H9 (cell line): ENCODE data around the gene RAB27B. TPM values are rescaled to one million over a fixed set of nuclear protein-coding genes. Genes with fewer than 3 reads are reported as not detected.

Experiments used
- DNase-seq: peaks from one replicate; pipeline ENCODE4 v3.0.0-alpha.2; 2017
- H2AFZ ChIP-seq: one replicate; pipeline ENCODE4 v1.6.1; 2013; ENCODE audit warnings: mild to moderate bottlenecking, low read length, control low read depth, moderate library complexity
- H2AK5ac ChIP-seq: 2 replicates; pipeline ENCODE4 v1.6.1; 2013; ENCODE audit warnings: low read length, control low read depth, mixed read lengths; ENCODE audit not compliant: insufficient read length
- H2BK120ac ChIP-seq: one replicate; pipeline ENCODE4 v1.6.1; 2013; ENCODE audit warnings: low read depth, mild to moderate bottlenecking, low read length, control low read depth, inconsistent platforms; ENCODE audit not compliant: poor library complexity, severe bottlenecking
- H2BK12ac ChIP-seq: 2 replicates; pipeline ENCODE4 v1.6.1; 2013; ENCODE audit warnings: low read length, control low read depth, mixed read lengths, low read depth; ENCODE audit not compliant: insufficient read length
- H2BK15ac ChIP-seq: 2 replicates; pipeline ENCODE4 v1.6.1; 2013; ENCODE audit warnings: low read depth, low read length, control low read depth
- H2BK20ac ChIP-seq: one replicate; pipeline ENCODE4 v1.6.1; 2013; ENCODE audit warnings: low read depth, mild to moderate bottlenecking, low read length, control low read depth, inconsistent platforms; ENCODE audit not compliant: poor library complexity, severe bottlenecking
- H2BK5ac ChIP-seq: 2 replicates; pipeline ENCODE4 v1.6.1; 2013; ENCODE audit warnings: low read length, control low read depth, mixed read lengths; ENCODE audit not compliant: insufficient read length
- H3K14ac ChIP-seq: 2 replicates; pipeline ENCODE4 v1.6.1; 2013; ENCODE audit warnings: low read length, control low read depth; ENCODE audit not compliant: insufficient read depth
- H3K18ac ChIP-seq: 2 replicates; pipeline ENCODE4 v1.6.1; 2013; ENCODE audit warnings: low read depth, mild to moderate bottlenecking, mixed read lengths, low read length, control low read depth; ENCODE audit not compliant: insufficient read length
- H3K23ac ChIP-seq: 2 replicates; pipeline ENCODE4 v1.6.1; 2013; ENCODE audit warnings: low read length, control low read depth, mixed read lengths, low read depth; ENCODE audit not compliant: insufficient read length
- H3K23me2 ChIP-seq: 2 replicates; pipeline ENCODE4 v1.6.1; 2013; ENCODE audit warnings: low read depth, mild to moderate bottlenecking, mixed read lengths, low read length, control low read depth; ENCODE audit not compliant: insufficient read length, poor library complexity, severe bottlenecking
- H3K27ac ChIP-seq: 2 replicates; pipeline ENCODE4 v1.5.1; 2013; ENCODE audit warnings: low read length, control low read depth, mixed read lengths, low read depth; ENCODE audit not compliant: insufficient read length
- H3K27me3 ChIP-seq: 2 replicates; pipeline ENCODE4 v1.6.1; 2013; ENCODE audit warnings: low read length, control low read depth, inconsistent platforms; ENCODE audit not compliant: insufficient read depth
- H3K4ac ChIP-seq: 2 replicates; pipeline ENCODE4 v1.6.1; 2013; ENCODE audit warnings: low read depth, mild to moderate bottlenecking, control low read depth, inconsistent platforms, low read length, moderate library complexity
- H3K4me1 ChIP-seq: 2 replicates; pipeline ENCODE4 v1.6.1; 2013; ENCODE audit warnings: low read length, control low read depth, inconsistent platforms; ENCODE audit not compliant: insufficient read depth
- H3K4me2 ChIP-seq: 2 replicates; pipeline ENCODE4 v1.6.1; 2013; ENCODE audit warnings: low read length, control low read depth, mixed read lengths; ENCODE audit not compliant: insufficient read length, insufficient read depth
- H3K56ac ChIP-seq: 2 replicates; pipeline ENCODE4 v1.6.1; 2013; ENCODE audit warnings: low read depth, mild to moderate bottlenecking, mixed read lengths, low read length, control low read depth; ENCODE audit not compliant: insufficient read length
- H3K79me1 ChIP-seq: 2 replicates; pipeline ENCODE4 v1.6.1; 2013; ENCODE audit warnings: low read depth, mild to moderate bottlenecking, moderate library complexity, low read length, control low read depth, inconsistent platforms; ENCODE audit not compliant: insufficient read depth, poor library complexity, severe bottlenecking
- H3K79me2 ChIP-seq: 2 replicates; pipeline ENCODE4 v1.6.1; 2013; ENCODE audit warnings: low read length, control low read depth, inconsistent platforms; ENCODE audit not compliant: insufficient read depth
- H3K9ac ChIP-seq: 2 replicates; pipeline ENCODE4 v1.6.1; 2013; ENCODE audit warnings: low read length, control low read depth, mixed read lengths; ENCODE audit not compliant: insufficient read length; ENCODE audit errors: extremely low read depth
- H3K9me3 ChIP-seq: one replicate; pipeline ENCODE4 v1.6.1; 2013; ENCODE audit warnings: low read depth, low read length, inconsistent platforms; ENCODE audit not compliant: control insufficient read depth
- H3T11ph ChIP-seq: one replicate; pipeline ENCODE4 v1.6.1; 2013; ENCODE audit warnings: mild to moderate bottlenecking, low read length, control low read depth, inconsistent platforms
- H4K20me1 ChIP-seq: one replicate; pipeline ENCODE4 v1.6.1; 2013; ENCODE audit not compliant: control insufficient read depth, insufficient read length, insufficient read depth
- H4K5ac ChIP-seq: 2 replicates; pipeline ENCODE4 v1.6.1; 2013; ENCODE audit warnings: low read depth, mild to moderate bottlenecking, mixed read lengths, low read length, control low read depth; ENCODE audit not compliant: insufficient read length
- H4K8ac ChIP-seq: replicated peaks from 2 replicates; pipeline ENCODE4 v1.6.1; 2013; ENCODE audit warnings: low read length, control low read depth, mixed read lengths, low read depth; ENCODE audit not compliant: insufficient read length
- H4K91ac ChIP-seq: 2 replicates; pipeline ENCODE4 v1.6.1; 2013; ENCODE audit warnings: low read depth, mild to moderate bottlenecking, moderate library complexity, mixed read lengths, low read length, control low read depth; ENCODE audit not compliant: insufficient read length
- H3K27ac Mint-ChIP-seq, 3 experiments: 2 replicates in 2 of 3; 3 replicates in 1 of 3; pipeline ENCODE4 v1.8.0; 2020 to 2021; ENCODE audit warnings: mixed read lengths in 3 of 3, mild to moderate bottlenecking in 1 of 3, moderate library complexity in 1 of 3
- H3K27me3 Mint-ChIP-seq: 2 replicates; pipeline ENCODE4 v1.8.0; 2021; ENCODE audit warnings: low read depth, mild to moderate bottlenecking, moderate library complexity, mixed read lengths
- H3K36me3 Mint-ChIP-seq, 3 experiments: 2 replicates in 2 of 3; 3 replicates in 1 of 3; pipeline ENCODE4 v1.8.0; 2020 to 2021; ENCODE audit warnings: low read depth in 3 of 3, mixed read lengths in 3 of 3; ENCODE audit not compliant: insufficient read depth in 1 of 3
- H3K4me1 Mint-ChIP-seq, 2 experiments: 2 replicates each; pipeline ENCODE4 v1.8.0; 2020; ENCODE audit warnings: mixed read lengths in 2 of 2
- H3K4me3 Mint-ChIP-seq, 2 experiments: 2 replicates in 1 of 2; 3 replicates in 1 of 2; pipeline ENCODE4 v1.8.0; 2020 to 2021; ENCODE audit warnings: mild to moderate bottlenecking in 2 of 2, mixed read lengths in 2 of 2, moderate library complexity in 1 of 2
- H3K9me3 Mint-ChIP-seq, 2 experiments: 2 replicates in 1 of 2; 3 replicates in 1 of 2; pipeline ENCODE4 v1.8.0; 2020; ENCODE audit warnings: mild to moderate bottlenecking in 2 of 2, mixed read lengths in 2 of 2, moderate library complexity in 1 of 2
- whole genome bisulfite sequencing: extraction: QIAGEN DNeasy Blood & Tissue Kit; methylation state at CpG from one replicate; pipeline ENCODE4 v1.1.7; 2013; ENCODE audit warnings: missing lambda C conversion rate, low lambda C conversion rate, mixed read lengths; ENCODE audit not compliant: insufficient read length; ENCODE audit errors: extremely low coverage; 5-methylcytosine and 5-hydroxymethylcytosine counted together
- total RNA-seq: library from RNA; stranded (reverse); gene quantifications from 2 replicates; pipeline ENCODE4 v1.2.1, GENCODE V29; 2021
- TF ChIP-seq, protein P1 (sequence below): fragments of 200-600 bp; sonication (generic); conservative IDR thresholded peaks from 3 replicates; pipeline ENCODE4 v1.8.0; 2021; ENCODE audit warnings: antibody characterized with exemption, mild to moderate bottlenecking

Gene RAB27B
- total RNA-seq, 1 experiment from 2014 or later, result 0.15 TPM

DNA sequence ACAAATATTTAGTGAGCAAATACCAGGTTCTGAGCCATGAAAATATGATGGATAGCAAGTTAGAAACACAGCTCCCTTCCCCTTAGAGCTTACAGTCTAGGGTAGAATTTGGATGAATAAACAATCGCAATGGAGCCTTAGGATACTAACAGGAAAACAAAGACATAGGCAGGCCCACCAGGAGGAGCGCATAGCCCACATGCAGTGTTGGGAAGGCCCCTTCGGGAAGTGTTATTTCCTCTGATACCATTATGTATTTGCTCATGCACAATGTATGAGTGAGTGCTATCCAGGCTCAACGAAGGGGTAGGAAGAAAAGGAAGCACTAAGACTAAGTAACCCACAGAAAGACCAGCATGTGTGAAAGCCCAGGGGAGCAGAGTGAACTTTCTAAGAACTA, 54.0 kb downstream of the RAB27B start:
- Histone ChIP-seq H3K79me2 (no peaks in the 10 kb centered on the region), H3K14ac (no peak overlapping the region), H2BK5ac (no peak overlapping the region), H2BK20ac (peak overlapping the region; percentile 90), H4K91ac (no peak overlapping the region), H3K23ac (no peak overlapping the region), H3K27ac (no peak overlapping the region), H4K5ac (no peak overlapping the region), H3T11ph (no peak overlapping the region), H2BK15ac (no peak overlapping the region), H3K9ac (no peak overlapping the region), H4K8ac (no peak overlapping the region), H3K4ac (no peak overlapping the region), H3K18ac (no peak overlapping the region), H3K27me3 (no peaks in the 10 kb centered on the region), H3K9me3 (no peaks in the 10 kb centered on the region), H3K79me1 (no peaks in the 10 kb centered on the region), H4K20me1 (no peaks in the 10 kb centered on the region), H2BK120ac (no peak overlapping the region), H2BK12ac (no peak overlapping the region), H2AFZ (no peak overlapping the region), H3K4me1 (no peaks in the 10 kb centered on the region), H3K4me2 (no peak overlapping the region), H3K56ac (no peak overlapping the region), H3K23me2 (no peaks in the 10 kb centered on the region), H2AK5ac (no peak overlapping the region)
- H3K9me3 Mint-ChIP-seq, result no peaks in the 10 kb centered on the region; a peak in 1 of 5 replicates
- no peak overlapping the region for H3K27ac Mint-ChIP-seq
- no peak overlapping the region for H3K4me3 Mint-ChIP-seq
- H3K4me1 Mint-ChIP-seq, result peaks cover 3% of the 10 kb centered on the region in 2 experiments
- no peak for DNase-seq
- no CpG with 5 or more reads among the region's 4 CpGs for WGBS
- H3K36me3 Mint-ChIP-seq, result no peaks in the 10 kb centered on the region
- TF ChIP-seq, protein P1, sequence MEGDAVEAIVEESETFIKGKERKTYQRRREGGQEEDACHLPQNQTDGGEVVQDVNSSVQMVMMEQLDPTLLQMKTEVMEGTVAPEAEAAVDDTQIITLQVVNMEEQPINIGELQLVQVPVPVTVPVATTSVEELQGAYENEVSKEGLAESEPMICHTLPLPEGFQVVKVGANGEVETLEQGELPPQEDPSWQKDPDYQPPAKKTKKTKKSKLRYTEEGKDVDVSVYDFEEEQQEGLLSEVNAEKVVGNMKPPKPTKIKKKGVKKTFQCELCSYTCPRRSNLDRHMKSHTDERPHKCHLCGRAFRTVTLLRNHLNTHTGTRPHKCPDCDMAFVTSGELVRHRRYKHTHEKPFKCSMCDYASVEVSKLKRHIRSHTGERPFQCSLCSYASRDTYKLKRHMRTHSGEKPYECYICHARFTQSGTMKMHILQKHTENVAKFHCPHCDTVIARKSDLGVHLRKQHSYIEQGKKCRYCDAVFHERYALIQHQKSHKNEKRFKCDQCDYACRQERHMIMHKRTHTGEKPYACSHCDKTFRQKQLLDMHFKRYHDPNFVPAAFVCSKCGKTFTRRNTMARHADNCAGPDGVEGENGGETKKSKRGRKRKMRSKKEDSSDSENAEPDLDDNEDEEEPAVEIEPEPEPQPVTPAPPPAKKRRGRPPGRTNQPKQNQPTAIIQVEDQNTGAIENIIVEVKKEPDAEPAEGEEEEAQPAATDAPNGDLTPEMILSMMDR, result no peak
- peaks cover 9% of the 10 kb centered on the region; the same call in 1 of the 2 replicates for H3K27me3 Mint-ChIP-seq
